Skeletal muscle tissue (tissue), 4 donors: ENCODE results near the gene LMNA. TPM values are rescaled to one million over a fixed set of nuclear protein-coding genes. Genes with fewer than 3 reads are reported as not detected.

Experiments used
- H3K27ac ChIP-seq: one replicate; pipeline ENCODE4 v1.7.0; 2013; ENCODE audit warnings: mild to moderate bottlenecking, low read depth, low read length, inconsistent platforms
- H3K27me3 ChIP-seq, 3 donors: one replicate each; pipeline ENCODE4 v1.7.0; 2013; ENCODE audit warnings: low read length in 3 of 3; ENCODE audit not compliant: control insufficient read depth in 3 of 3, insufficient read depth in 3 of 3
- H3K36me3 ChIP-seq, 3 donors: one replicate each; pipeline ENCODE4 v1.7.0; 2013; ENCODE audit warnings: low read length in 3 of 3; ENCODE audit not compliant: control insufficient read depth in 3 of 3, insufficient read depth in 3 of 3
- H3K4me1 ChIP-seq, 3 donors: one replicate each; pipeline ENCODE4 v1.7.0; 2013; ENCODE audit warnings: low read length in 3 of 3, mild to moderate bottlenecking in 3 of 3; ENCODE audit not compliant: control insufficient read depth in 3 of 3, insufficient read depth in 3 of 3
- H3K4me3 ChIP-seq, 3 donors: one replicate each; pipeline ENCODE4 v1.7.0; 2013; ENCODE audit warnings: low read length in 3 of 3
- H3K9ac ChIP-seq, 3 donors: one replicate each; pipeline ENCODE4 v1.7.0; 2013; ENCODE audit warnings: low read length in 3 of 3, mild to moderate bottlenecking in 3 of 3, moderate library complexity in 2 of 3, low read depth in 1 of 3
- H3K9me3 ChIP-seq, 3 donors: one replicate each; pipeline ENCODE4 v1.7.0; 2013; ENCODE audit warnings: low read length in 3 of 3; ENCODE audit not compliant: control insufficient read depth in 3 of 3
- total RNA-seq: library from RNA; depleted of rRNA; stranded (reverse); fragments of >200 nt; gene quantifications from one replicate; pipeline ENCODE4 v1.2.3, GENCODE V29; 2014
- donor health status: Osteomylitis.

LMNA gene
- total RNA-seq, 1 donor from 2014 or later: 399 TPM

DNA sequence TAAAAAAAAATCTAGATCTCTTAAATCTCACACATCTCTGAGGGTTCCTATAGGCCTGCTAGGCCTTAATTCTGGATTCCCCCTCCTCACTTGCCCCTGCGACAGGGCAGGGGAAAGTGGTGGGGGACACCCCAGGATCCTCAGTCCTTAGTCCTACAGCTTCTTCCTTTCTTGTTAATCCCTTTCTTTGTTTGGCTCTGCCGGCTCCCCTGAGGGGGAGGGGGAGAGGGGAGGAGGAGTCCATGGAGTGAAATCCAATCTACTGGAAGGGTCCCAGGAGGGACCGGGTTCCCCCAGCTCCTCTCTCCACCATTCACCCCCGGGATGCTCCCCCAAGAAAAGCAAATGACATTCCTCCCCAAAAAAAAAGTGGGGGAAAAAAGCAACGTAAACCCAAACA, 40.8 kb upstream of the LMNA start:
- no peaks in the 10 kb centered on the region for H3K36me3 ChIP-seq
- H3K4me3 ChIP-seq: no peak overlapping the region
- H3K9me3 ChIP-seq: no peaks in the 10 kb centered on the region
- no peak overlapping the region for H3K9ac ChIP-seq
- H3K4me1 ChIP-seq: peaks cover 7 to 16% (median 8%) of the 10 kb centered on the region in 3 donors
- no peaks in the 10 kb centered on the region for H3K27me3 ChIP-seq
- no peak overlapping the region for H3K27ac ChIP-seq

GRCh38 chr1:156074661-156075060, 39.9 kb upstream of the LMNA start:
- Histone ChIP-seq H3K27me3 (no peaks in the 10 kb centered on the region), H3K9me3 (no peaks in the 10 kb centered on the region), H3K4me1 (peaks cover 6 to 16% (median 7%) of the 10 kb centered on the region in 3 donors), H3K36me3 (no peaks in the 10 kb centered on the region), H3K4me3 (no peak overlapping the region), H3K27ac (no peak overlapping the region), H3K9ac (no peak overlapping the region)

DNA sequence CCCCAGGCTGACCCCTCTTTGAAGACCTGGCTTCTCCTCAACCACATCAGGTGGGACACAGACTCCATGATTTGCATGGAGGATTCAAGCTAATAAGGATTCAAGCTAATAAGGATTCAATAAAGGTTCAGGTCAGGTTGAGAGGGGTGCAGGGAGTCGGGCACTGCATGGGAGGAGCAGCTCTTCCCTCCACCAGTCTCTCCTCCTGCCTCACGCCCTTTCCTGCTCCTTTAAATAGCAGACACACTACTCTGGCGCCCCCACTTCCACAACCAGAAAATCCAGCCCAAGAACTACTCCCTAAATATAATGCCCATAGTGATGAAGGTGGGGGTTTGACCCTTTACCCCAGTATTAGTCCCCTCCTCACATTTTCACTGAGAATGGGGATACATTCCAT, 39.3 kb upstream of the LMNA start:
- Histone ChIP-seq H3K27ac (no peak overlapping the region), H3K9me3 (no peaks in the 10 kb centered on the region), H3K27me3 (no peaks in the 10 kb centered on the region), H3K9ac (no peak overlapping the region), H3K4me3 (no peak overlapping the region), H3K4me1 (peaks cover under 1 to 16% (median 2%) of the 10 kb centered on the region in 3 donors), H3K36me3 (no peaks in the 10 kb centered on the region)

DNA sequence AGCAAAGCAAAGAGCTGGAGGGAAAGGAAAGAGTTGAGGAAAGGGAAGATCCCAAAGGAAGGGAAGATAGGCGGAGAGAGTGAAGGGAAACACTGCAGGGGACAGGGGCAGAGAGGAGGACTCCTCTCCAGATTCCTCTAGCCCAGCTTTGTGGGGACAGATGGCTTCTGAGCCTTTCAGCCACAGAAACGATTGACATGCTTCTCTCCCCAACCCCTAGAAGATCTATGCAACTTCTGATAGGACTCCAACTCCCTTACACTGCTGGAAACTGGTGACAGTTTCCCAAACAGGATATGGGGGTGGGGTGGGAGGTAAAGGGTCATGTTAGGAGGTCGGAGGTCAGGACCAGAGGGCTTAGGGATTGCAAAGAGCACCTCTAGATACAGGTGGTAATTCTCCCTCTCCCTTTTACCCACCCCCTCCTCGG, 38.7 kb upstream of the LMNA start:
- Histone ChIP-seq H3K36me3 (no peaks in the 10 kb centered on the region), H3K4me3 (peak overlapping the region in 1 of 3 donors; percentile 64), H3K9ac (no peak overlapping the region), H3K9me3 (no peaks in the 10 kb centered on the region), H3K27ac (no peak overlapping the region), H3K4me1 (peaks cover 0 to 16% (median 0%) of the 10 kb centered on the region in 3 donors), H3K27me3 (no peaks in the 10 kb centered on the region)

- no peaks in the 10 kb centered on the region for H3K36me3 ChIP-seq
- H3K27me3 ChIP-seq: no peaks in the 10 kb centered on the region
- H3K9ac ChIP-seq: peak overlapping the region in 2 of 3 donors; percentile 33 to 51
- no peaks in the 10 kb centered on the region for H3K9me3 ChIP-seq
- peaks cover 0 to 21% (median 4%) of the 10 kb centered on the region in 3 donors for H3K4me1 ChIP-seq
- H3K27ac ChIP-seq: no peak overlapping the region
- H3K4me3 ChIP-seq: peak overlapping the region; percentile 6 to 64 (median 36)
These were observed 37.7 kb upstream of the LMNA start for GRCh38 chr1:156076609-156077429.

DNA sequence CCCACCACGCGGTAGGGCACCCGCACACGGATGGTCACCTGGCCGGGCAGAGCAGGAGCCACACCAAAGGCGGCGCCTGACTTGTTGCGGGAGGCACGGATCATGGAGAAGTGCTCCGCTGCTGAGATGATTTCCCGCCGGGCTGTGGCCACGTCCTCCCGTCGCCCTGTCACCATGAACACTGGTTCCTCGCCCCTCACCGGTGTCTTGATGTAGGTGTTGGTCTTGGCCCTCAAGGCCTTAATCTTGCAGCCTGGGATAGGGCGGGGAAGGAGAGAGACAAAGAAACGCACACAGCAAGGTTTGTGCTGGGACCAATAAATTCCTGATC, 37.1 kb upstream of the LMNA start:
- no peaks in the 10 kb centered on the region for H3K36me3 ChIP-seq
- peaks cover 0 to 21% (median 4%) of the 10 kb centered on the region in 3 donors for H3K4me1 ChIP-seq
- H3K9ac ChIP-seq: no peak overlapping the region
- no peak overlapping the region for H3K4me3 ChIP-seq
- no peak overlapping the region for H3K27ac ChIP-seq
- no peaks in the 10 kb centered on the region for H3K9me3 ChIP-seq
- no peaks in the 10 kb centered on the region for H3K27me3 ChIP-seq

DNA sequence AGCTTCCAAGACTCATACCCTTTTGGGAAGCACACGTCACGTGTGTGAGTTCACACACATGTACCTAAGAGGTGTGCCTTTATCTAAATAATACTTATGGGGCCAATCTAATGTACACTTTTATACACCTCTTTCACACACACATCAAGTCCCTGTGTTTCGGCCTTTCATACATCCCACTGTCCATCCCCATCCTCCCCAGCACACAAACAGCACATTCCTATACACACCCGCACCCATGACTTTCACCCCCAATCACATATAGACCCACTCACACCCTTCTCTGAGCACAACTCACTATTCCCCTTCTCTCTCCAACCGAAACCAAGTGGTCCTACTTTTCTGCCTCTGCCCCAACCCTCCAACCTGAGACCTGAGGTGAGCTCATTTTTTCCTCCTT, 35.8 kb upstream of the LMNA start:
- Histone ChIP-seq H3K9me3 (no peaks in the 10 kb centered on the region), H3K9ac (no peak overlapping the region), H3K4me1 (peaks cover 5 to 24% (median 8%) of the 10 kb centered on the region in 3 donors), H3K4me3 (no peak overlapping the region), H3K36me3 (no peaks in the 10 kb centered on the region), H3K27ac (no peak overlapping the region), H3K27me3 (no peaks in the 10 kb centered on the region)

- Histone ChIP-seq H3K4me1 (peaks cover 5 to 24% (median 8%) of the 10 kb centered on the region in 3 donors), H3K27me3 (no peaks in the 10 kb centered on the region), H3K9ac (no peak overlapping the region), H3K4me3 (no peak overlapping the region), H3K27ac (no peak overlapping the region), H3K9me3 (no peaks in the 10 kb centered on the region), H3K36me3 (no peaks in the 10 kb centered on the region)
These were observed 34.7 kb upstream of the LMNA start for GRCh38 chr1:156079762-156080161.

- H3K27me3 ChIP-seq: no peaks in the 10 kb centered on the region
- no peak overlapping the region for H3K4me3 ChIP-seq
- H3K4me1 ChIP-seq: peaks cover 5 to 19% (median 8%) of the 10 kb centered on the region in 3 donors
- no peaks in the 10 kb centered on the region for H3K36me3 ChIP-seq
- H3K9ac ChIP-seq: no peak overlapping the region
- H3K9me3 ChIP-seq: no peaks in the 10 kb centered on the region
- H3K27ac ChIP-seq: no peak overlapping the region
These were observed 34.2 kb upstream of the LMNA start for GRCh38 chr1:156080241-156080862.

DNA sequence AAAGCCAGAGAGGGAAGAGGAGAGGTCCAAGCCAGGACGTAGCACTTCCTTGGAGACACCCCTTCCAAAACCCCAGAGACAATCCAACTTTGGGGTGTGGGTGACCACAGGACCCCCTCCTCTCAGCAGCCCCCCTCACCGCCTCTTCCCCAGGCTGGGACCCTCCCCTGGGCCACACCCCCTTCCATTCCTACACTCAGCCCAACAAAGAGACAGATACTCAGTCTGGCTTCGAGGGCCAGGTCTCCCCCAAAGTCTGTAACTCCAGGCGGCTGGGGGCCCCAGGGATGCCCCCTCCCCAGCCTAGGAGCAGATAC, 33.7 kb upstream of the LMNA start:
- no peaks in the 10 kb centered on the region for H3K9me3 ChIP-seq
- H3K9ac ChIP-seq: no peak overlapping the region
- H3K36me3 ChIP-seq: no peaks in the 10 kb centered on the region
- H3K4me3 ChIP-seq: no peak overlapping the region
- H3K27me3 ChIP-seq: no peaks in the 10 kb centered on the region
- H3K4me1 ChIP-seq: peaks cover 5 to 14% (median 8%) of the 10 kb centered on the region in 3 donors
- H3K27ac ChIP-seq: no peak overlapping the region
